ENCODE measurements around the gene DDX59.

GRCh38 chr1:200653022-200653462, 16.7 kb downstream of the DDX59 start:
- TF ChIP-seq CTCF (conservative IDR thresholded peaks at IDR 0.05) (no peak), ZFX (IDR thresholded peaks at IDR 0.05) (no peak)
